Measurements from ENCODE around the gene MS4A10. TPM values are rescaled to one million over a fixed set of nuclear protein-coding genes. Genes with fewer than 3 reads are reported as not detected.

The MS4A10 gene
- total RNA-seq, 4 donors from 2014 or later: not detected

GRCh38 chr11:60767388-60767811, 17.7 kb upstream of the MS4A10 start:
- TF ChIP-seq CTCF (IDR thresholded peaks at IDR 0.05): no peak
- ATAC-seq (ENCODE audit: low FRiP score) (no peak), DNase-seq (ENCODE audit: low spot score) (no peak)

GRCh38 chr11:60768202-60768601, 16.9 kb upstream of the MS4A10 start:
- no peak for TF ChIP-seq CTCF (IDR thresholded peaks at IDR 0.05)
- DNase-seq (ENCODE audit: low spot score) (no peak), ATAC-seq (ENCODE audit: low FRiP score) (no peak)

- no peak for DNase-seq (ENCODE audit: low spot score)
- TF ChIP-seq CTCF (IDR thresholded peaks at IDR 0.05): no peak
- ATAC-seq (ENCODE audit: low FRiP score): no peak
These were observed 15.9 kb upstream of the MS4A10 start for GRCh38 chr11:60769273-60769672.

- no peak for TF ChIP-seq CTCF (IDR thresholded peaks at IDR 0.05)
- ATAC-seq (ENCODE audit: low FRiP score) (no peak), DNase-seq (ENCODE audit: low spot score) (no peak)
These were observed 15.3 kb upstream of the MS4A10 start for GRCh38 chr11:60769811-60770210.

GRCh38 chr11:60771146-60771545, 14.0 kb upstream of the MS4A10 start:
- TF ChIP-seq CTCF (IDR thresholded peaks at IDR 0.05): no peak
- ATAC-seq (ENCODE audit: low FRiP score) (no peak), DNase-seq (ENCODE audit: low spot score) (no peak)

GRCh38 chr11:60771879-60772525, 13.1 kb upstream of the MS4A10 start:
- TF ChIP-seq CTCF (IDR thresholded peaks at IDR 0.05): no peak
- ATAC-seq (ENCODE audit: low FRiP score) (no peak), DNase-seq (ENCODE audit: low spot score) (no peak)

- DNase-seq (ENCODE audit: low spot score): no peak
- TF ChIP-seq CTCF (IDR thresholded peaks at IDR 0.05): no peak
- no peak for ATAC-seq (ENCODE audit: low FRiP score)
These were observed 12.5 kb upstream of the MS4A10 start for GRCh38 chr11:60772666-60773065.
